HT1080 (cell line): ENCODE data around the gene CIROP. TPM values are rescaled to one million over a fixed set of nuclear protein-coding genes. Genes with fewer than 3 reads are reported as not detected.

Experiments
- DNase-seq: peaks from one replicate; pipeline ENCODE4 v3.0.0-alpha.2; 2015; ENCODE audit warnings: low read depth
- total RNA-seq: library from RNA; depleted of rRNA; stranded (reverse); fragments of >200 nt; shearing (Covaris generic); gene quantifications from 2 replicates; pipeline ENCODE4 v1.2.3, GENCODE V29; 2014; rRNA removed

The CIROP gene
- total RNA-seq, 1 experiment from 2014 or later = not detected

GRCh38 chr14:23052182-23052623, 52.6 kb downstream of the CIROP start:
- DNase-seq = no peak

- no peak for DNase-seq
Observed at GRCh38 chr14:23051141-23052057, 53.4 kb downstream of the CIROP start.

Other genes with a start within 250 kb of the CIROP start
- 65.5 and 86.0 TPM in 2 replicates for gene LRP10, start 233.2 kb downstream of the CIROP start, total RNA-seq
- gene REM2, start 221.8 kb downstream of the CIROP start, total RNA-seq = not detected in 2 replicates
- 34.0 and 38.1 TPM in 2 replicates for gene RBM23, start 185.8 kb downstream of the CIROP start, total RNA-seq
- gene PRMT5, start 175.6 kb downstream of the CIROP start, total RNA-seq = 127 TPM in 2 replicates
- gene HAUS4, start 147.9 kb downstream of the CIROP start, total RNA-seq = 55.6 and 70.9 TPM in 2 replicates
- 89.2 and 89.8 TPM in 2 replicates for gene AJUBA, start 122.4 kb downstream of the CIROP start, total RNA-seq
- gene C14orf93, start 94.8 kb downstream of the CIROP start, total RNA-seq = 4.6 and 7.4 TPM in 2 replicates
- 335 and 366 TPM in 2 replicates for gene PSMB5, start 70.1 kb downstream of the CIROP start, total RNA-seq
- 0.10 TPM in 1 of 2 replicates, not detected in the other for gene PSMB11, start 62.8 kb downstream of the CIROP start, total RNA-seq
- 15.3 and 18.2 TPM in 2 replicates for gene CDH24, start 47.5 kb downstream of the CIROP start, total RNA-seq
- gene ACIN1, start 9.9 kb downstream of the CIROP start, total RNA-seq = 78.0 and 89.7 TPM in 2 replicates
- 82.8 and 89.1 TPM in 2 replicates for gene C14orf119, start 9.5 kb downstream of the CIROP start, total RNA-seq
- 0.13 TPM in 1 of 2 replicates, not detected in the other for gene CEBPE, start 14.3 kb upstream of the CIROP start, total RNA-seq
- gene SLC7A8, start 78.7 kb upstream of the CIROP start, total RNA-seq = 0.06 and 0.50 TPM in 2 replicates
- gene RNF212B, start 132.9 kb upstream of the CIROP start, total RNA-seq = not detected in 2 replicates
- gene HOMEZ, start 181.1 kb upstream of the CIROP start, total RNA-seq = 2.3 and 3.3 TPM in 2 replicates
- 3.2 and 4.0 TPM in 2 replicates for gene PPP1R3E, start 197.9 kb upstream of the CIROP start, total RNA-seq
- 14.0 and 16.5 TPM in 2 replicates for gene BCL2L2, start 201.8 kb upstream of the CIROP start, total RNA-seq
- 129 and 147 TPM in 2 replicates for gene PABPN1, start 216.5 kb upstream of the CIROP start, total RNA-seq
- gene SLC22A17, start 247.9 kb upstream of the CIROP start, total RNA-seq = 1.2 and 5.5 TPM in 2 replicates